ENCODE data around the gene RADIL.

The RADIL gene

GRCh38 chr7:4749798-4750197, 133.7 kb downstream of the RADIL start:
- TF ChIP-seq ZFX (IDR thresholded peaks at IDR 0.05; ENCODE audit: borderline replicate concordance): no peak
- TF ChIP-seq CTCF (IDR thresholded peaks at IDR 0.05): no peak

GRCh38 chr7:4749363-4749762, 134.2 kb downstream of the RADIL start:
- TF ChIP-seq CTCF (IDR thresholded peaks at IDR 0.05) (no peak), ZFX (IDR thresholded peaks at IDR 0.05; ENCODE audit: borderline replicate concordance) (no peak)
- H3K27ac ChIP-seq: no peak overlapping the region

More at GRCh38 chr7:4749798-4750197, 133.7 kb downstream of the RADIL start:
- H3K27ac ChIP-seq: no peak overlapping the region

All from 22Rv1 (cell line).